ENCODE measurements around the gene CNTNAP2.

DNA sequence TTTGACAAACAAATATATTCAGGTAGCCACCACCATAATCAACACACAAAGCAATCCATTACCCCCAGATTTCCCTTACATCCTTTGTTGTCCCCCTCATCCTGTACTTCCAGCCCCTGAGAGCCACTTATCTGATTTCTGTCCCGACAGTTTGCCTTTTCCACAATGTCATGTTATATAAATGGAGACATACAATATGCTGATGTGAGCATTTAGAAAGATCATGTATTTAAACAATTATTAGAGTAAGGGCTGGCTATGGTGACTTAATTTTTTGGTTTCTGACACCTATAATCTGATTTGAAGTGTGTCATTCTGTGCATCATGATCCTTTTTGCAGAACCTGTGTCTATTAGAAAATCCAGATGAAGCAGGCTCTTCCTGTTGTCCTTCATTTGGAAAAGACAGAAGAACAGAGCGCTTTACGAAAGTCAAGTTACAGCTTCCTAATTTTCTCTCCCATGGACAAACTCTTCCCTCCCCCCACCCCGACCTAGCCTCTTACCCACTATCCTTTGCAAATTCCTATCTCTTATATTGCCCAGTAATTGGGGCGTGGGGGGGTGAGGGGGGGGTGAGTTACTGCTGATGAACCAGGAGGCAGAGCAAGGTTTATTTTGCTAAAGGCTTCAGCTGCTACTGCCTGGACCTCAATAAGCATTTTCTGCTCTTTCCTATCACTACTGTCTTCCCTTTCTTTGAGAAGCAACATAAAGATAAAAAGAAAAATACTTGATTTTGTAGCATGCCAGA is 2221.6 kb downstream of the CNTNAP2 start:
- TF ChIP-seq POLR2AphosphoS5 (IDR thresholded peaks at IDR 0.05; ENCODE audit: low read depth, low read length) = no peak
- TF ChIP-seq, protein P1, sequence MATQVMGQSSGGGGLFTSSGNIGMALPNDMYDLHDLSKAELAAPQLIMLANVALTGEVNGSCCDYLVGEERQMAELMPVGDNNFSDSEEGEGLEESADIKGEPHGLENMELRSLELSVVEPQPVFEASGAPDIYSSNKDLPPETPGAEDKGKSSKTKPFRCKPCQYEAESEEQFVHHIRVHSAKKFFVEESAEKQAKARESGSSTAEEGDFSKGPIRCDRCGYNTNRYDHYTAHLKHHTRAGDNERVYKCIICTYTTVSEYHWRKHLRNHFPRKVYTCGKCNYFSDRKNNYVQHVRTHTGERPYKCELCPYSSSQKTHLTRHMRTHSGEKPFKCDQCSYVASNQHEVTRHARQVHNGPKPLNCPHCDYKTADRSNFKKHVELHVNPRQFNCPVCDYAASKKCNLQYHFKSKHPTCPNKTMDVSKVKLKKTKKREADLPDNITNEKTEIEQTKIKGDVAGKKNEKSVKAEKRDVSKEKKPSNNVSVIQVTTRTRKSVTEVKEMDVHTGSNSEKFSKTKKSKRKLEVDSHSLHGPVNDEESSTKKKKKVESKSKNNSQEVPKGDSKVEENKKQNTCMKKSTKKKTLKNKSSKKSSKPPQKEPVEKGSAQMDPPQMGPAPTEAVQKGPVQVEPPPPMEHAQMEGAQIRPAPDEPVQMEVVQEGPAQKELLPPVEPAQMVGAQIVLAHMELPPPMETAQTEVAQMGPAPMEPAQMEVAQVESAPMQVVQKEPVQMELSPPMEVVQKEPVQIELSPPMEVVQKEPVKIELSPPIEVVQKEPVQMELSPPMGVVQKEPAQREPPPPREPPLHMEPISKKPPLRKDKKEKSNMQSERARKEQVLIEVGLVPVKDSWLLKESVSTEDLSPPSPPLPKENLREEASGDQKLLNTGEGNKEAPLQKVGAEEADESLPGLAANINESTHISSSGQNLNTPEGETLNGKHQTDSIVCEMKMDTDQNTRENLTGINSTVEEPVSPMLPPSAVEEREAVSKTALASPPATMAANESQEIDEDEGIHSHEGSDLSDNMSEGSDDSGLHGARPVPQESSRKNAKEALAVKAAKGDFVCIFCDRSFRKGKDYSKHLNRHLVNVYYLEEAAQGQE (IDR thresholded peaks at IDR 0.05; ENCODE audit: insufficient read depth in 1 of 2, low read depth in 2 of 2, low read length in 1 of 2) = no peak
- TF ChIP-seq, protein P2, sequence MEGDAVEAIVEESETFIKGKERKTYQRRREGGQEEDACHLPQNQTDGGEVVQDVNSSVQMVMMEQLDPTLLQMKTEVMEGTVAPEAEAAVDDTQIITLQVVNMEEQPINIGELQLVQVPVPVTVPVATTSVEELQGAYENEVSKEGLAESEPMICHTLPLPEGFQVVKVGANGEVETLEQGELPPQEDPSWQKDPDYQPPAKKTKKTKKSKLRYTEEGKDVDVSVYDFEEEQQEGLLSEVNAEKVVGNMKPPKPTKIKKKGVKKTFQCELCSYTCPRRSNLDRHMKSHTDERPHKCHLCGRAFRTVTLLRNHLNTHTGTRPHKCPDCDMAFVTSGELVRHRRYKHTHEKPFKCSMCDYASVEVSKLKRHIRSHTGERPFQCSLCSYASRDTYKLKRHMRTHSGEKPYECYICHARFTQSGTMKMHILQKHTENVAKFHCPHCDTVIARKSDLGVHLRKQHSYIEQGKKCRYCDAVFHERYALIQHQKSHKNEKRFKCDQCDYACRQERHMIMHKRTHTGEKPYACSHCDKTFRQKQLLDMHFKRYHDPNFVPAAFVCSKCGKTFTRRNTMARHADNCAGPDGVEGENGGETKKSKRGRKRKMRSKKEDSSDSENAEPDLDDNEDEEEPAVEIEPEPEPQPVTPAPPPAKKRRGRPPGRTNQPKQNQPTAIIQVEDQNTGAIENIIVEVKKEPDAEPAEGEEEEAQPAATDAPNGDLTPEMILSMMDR (IDR thresholded peaks at IDR 0.05) = no peak
